Testis (tissue), 2 donors: ENCODE data around the gene NAE1.

Experiments used
- POLR2A ChIP-seq: fragments of 450-650 bp; IDR thresholded peaks from one replicate; pipeline ENCODE4 v1.6.1; 2017; ENCODE audit warnings: antibody characterized with exemption, mild to moderate bottlenecking, moderate library complexity
- TF ChIP-seq, protein P1 (sequence below), 3 experiments: fragments of 450-650 bp in 2 of 3; fragments of 200-600 bp in 1 of 3; sonication (generic) in 1 of 3; IDR thresholded peaks; one replicate each; pipeline ENCODE4 v1.5.1; 2016 to 2019; ENCODE audit warnings: antibody characterized with exemption in 3 of 3, mild to moderate bottlenecking in 2 of 3, moderate library complexity in 1 of 3

DNA sequence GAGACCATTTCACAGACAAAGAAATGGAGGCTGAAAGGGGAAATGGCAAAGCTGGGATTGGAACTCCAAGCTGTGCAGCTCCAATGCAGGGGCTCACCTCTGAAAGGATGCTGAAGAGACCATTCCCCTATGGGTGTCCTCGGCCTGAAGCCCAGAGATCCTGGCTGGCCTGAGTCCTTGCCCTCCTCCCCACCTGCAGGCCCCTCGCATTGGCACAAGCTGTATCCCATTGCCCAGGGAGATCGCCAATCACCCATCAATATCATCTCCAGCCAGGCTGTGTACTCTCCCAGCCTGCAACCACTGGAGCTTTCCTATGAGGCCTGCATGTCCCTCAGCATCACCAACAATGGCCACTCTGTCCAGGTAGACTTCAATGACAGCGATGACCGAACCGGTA lies 16.1 kb upstream of the NAE1 start:
- TF ChIP-seq, protein P1, sequence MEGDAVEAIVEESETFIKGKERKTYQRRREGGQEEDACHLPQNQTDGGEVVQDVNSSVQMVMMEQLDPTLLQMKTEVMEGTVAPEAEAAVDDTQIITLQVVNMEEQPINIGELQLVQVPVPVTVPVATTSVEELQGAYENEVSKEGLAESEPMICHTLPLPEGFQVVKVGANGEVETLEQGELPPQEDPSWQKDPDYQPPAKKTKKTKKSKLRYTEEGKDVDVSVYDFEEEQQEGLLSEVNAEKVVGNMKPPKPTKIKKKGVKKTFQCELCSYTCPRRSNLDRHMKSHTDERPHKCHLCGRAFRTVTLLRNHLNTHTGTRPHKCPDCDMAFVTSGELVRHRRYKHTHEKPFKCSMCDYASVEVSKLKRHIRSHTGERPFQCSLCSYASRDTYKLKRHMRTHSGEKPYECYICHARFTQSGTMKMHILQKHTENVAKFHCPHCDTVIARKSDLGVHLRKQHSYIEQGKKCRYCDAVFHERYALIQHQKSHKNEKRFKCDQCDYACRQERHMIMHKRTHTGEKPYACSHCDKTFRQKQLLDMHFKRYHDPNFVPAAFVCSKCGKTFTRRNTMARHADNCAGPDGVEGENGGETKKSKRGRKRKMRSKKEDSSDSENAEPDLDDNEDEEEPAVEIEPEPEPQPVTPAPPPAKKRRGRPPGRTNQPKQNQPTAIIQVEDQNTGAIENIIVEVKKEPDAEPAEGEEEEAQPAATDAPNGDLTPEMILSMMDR (IDR thresholded peaks at IDR 0.05): no peak
- no peak for TF ChIP-seq POLR2A
